Esophagus muscularis mucosa (tissue), 4 donors: ENCODE results near the gene ZXDC. TPM values are rescaled to one million over a fixed set of nuclear protein-coding genes. Genes with fewer than 3 reads are reported as not detected.

Source experiments
- DNase-seq: peaks from one replicate; pipeline ENCODE4 v3.0.0-alpha.2; 2017; ENCODE audit errors: extremely low spot score
- H3K27ac ChIP-seq, 4 donors: fragments of 200-600 bp; sonication (generic); replicated peaks in 1 of 4; 1 replicate in 3 of 4; 2 replicates in 1 of 4; pipeline ENCODE4 v1.5.1; 2016 to 2019; ENCODE audit warnings: mild to moderate bottlenecking in 1 of 4
- H3K27me3 ChIP-seq, 4 donors: fragments of 200-600 bp; sonication (generic); one replicate each; pipeline versions ENCODE4 v1.5.1 to v1.6.0; 2016 to 2019
- H3K36me3 ChIP-seq, 4 donors: fragments of 200-600 bp; sonication (generic); one replicate each; pipeline ENCODE4 v1.5.1; 2016 to 2019
- H3K4me1 ChIP-seq, 4 donors: fragments of 200-600 bp; sonication (generic); one replicate each; pipeline ENCODE4 v1.5.1; 2016 to 2019
- H3K4me3 ChIP-seq, 4 donors: fragments of 200-600 bp; sonication (generic); 1 replicate in 2 of 4; 2 replicates in 2 of 4; pipeline ENCODE4 v1.5.1; 2016 to 2019; ENCODE audit warnings: mild to moderate bottlenecking in 4 of 4, moderate library complexity in 1 of 4
- H3K9me3 ChIP-seq, 4 donors: fragments of 200-600 bp; sonication (generic); 1 replicate in 3 of 4; 2 replicates in 1 of 4; pipeline ENCODE4 v1.5.1; 2016 to 2019
- EP300 ChIP-seq: sonication (generic); formaldehyde crosslinking; IDR thresholded peaks from one replicate; pipeline ENCODE4 v1.6.1; 2017; ENCODE audit warnings: antibody characterized with exemption
- POLR2A ChIP-seq: fragments of 450-650 bp; IDR thresholded peaks from one replicate; pipeline ENCODE4 v1.6.1; 2017; ENCODE audit warnings: antibody characterized with exemption, moderate library complexity, mild to moderate bottlenecking, low read depth
- POLR2AphosphoS5 ChIP-seq, 2 donors: sonication (generic); formaldehyde crosslinking; IDR thresholded peaks; one replicate each; pipeline ENCODE4 v1.6.1; 2017; ENCODE audit warnings: antibody characterized with exemption in 2 of 2
- WGBS: methylation state at CpG from one replicate; pipeline ENCODE4 v1.1.5; 2018; 5-methylcytosine and 5-hydroxymethylcytosine counted together
- intact Hi-C: fragments of 100-400 bp; cut with DNase I; formaldehyde crosslinking; loops from one replicate; pipeline ENCODE4 v1.15.1; 2023
- total RNA-seq, 4 donors: library from RNA; depleted of rRNA; stranded (reverse); fragments of >200 nt; gene quantifications; one replicate each; pipeline versions ENCODE4 v1.1.0 to v1.2.1, GENCODE V29; 2016
- TF ChIP-seq, protein P1 (sequence below), 3 experiments: fragments of 200-600 bp in 2 of 3; fragments of 450-650 bp in 1 of 3; sonication (generic) in 2 of 3; IDR thresholded peaks; one replicate each; pipeline ENCODE4 v1.5.1; 2017 to 2019; ENCODE audit warnings: antibody characterized with exemption in 3 of 3, mild to moderate bottlenecking in 2 of 3, moderate library complexity in 1 of 3

ZXDC gene
- total RNA-seq, 4 donors from 2014 or later = 25.8 to 41.2 (median 38.6) TPM

DNA sequence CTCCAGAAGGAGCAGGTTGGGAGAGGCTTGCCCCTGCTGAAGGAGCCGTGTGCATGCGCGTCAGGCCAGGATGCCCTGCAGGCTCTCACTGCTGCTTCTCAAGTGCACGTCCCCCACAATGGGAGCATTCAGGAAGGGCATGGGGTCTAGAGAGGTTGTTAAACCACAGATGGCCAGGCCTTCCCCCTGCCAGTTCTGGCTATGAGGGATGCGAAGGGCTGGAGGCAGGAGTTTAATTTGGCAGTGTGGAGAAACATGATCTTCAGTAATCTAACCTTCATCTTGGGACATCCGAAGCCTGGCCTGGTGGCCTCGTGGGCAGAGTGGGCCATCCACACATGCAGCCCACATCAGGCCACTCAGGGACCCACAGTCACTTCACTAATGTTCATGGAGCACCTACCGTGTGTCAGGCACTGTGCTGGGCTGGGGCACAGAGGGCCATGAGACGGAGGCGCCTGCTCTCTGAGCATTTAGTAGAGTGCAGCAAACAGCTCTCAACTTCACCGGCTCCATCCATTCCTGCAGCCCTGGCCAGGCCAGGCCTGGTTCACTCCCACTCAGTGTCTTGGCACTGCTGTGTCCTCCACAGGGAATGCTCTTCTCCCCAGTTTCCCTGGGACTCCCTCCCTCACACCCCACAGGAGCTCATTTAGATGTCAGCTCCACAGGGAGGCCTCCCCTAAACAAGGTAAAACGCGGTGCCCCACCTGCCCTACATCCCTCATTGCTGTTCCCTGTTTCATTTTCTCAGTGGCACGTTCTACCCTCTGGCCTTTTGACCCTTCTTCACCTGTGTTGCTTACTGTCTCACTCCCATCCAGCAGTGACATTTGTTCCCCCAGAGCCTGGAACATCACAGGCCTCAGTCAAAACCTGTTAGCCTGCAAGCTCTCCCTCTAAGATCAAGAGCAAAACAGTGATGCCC lies 77.0 kb downstream of the ZXDC start:
- TF ChIP-seq, protein P1, sequence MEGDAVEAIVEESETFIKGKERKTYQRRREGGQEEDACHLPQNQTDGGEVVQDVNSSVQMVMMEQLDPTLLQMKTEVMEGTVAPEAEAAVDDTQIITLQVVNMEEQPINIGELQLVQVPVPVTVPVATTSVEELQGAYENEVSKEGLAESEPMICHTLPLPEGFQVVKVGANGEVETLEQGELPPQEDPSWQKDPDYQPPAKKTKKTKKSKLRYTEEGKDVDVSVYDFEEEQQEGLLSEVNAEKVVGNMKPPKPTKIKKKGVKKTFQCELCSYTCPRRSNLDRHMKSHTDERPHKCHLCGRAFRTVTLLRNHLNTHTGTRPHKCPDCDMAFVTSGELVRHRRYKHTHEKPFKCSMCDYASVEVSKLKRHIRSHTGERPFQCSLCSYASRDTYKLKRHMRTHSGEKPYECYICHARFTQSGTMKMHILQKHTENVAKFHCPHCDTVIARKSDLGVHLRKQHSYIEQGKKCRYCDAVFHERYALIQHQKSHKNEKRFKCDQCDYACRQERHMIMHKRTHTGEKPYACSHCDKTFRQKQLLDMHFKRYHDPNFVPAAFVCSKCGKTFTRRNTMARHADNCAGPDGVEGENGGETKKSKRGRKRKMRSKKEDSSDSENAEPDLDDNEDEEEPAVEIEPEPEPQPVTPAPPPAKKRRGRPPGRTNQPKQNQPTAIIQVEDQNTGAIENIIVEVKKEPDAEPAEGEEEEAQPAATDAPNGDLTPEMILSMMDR (IDR thresholded peaks at IDR 0.05) = no peak
- TF ChIP-seq POLR2AphosphoS5 (IDR thresholded peaks at IDR 0.05) (no peak), POLR2A (no peak), EP300 (no peak)
- no peak overlapping the region for H3K27ac ChIP-seq
- no peaks in the 10 kb centered on the region for H3K36me3 ChIP-seq
- H3K4me3 ChIP-seq = no peak overlapping the region
- peaks cover 4 to 13% (median 12%) of the 10 kb centered on the region in 4 donors for H3K4me1 ChIP-seq
- 93% methylated on average over 13 of the region's 14 CpGs for WGBS
- H3K27me3 ChIP-seq = peaks cover 0 to 14% (median 0%) of the 10 kb centered on the region in 4 donors
- H3K9me3 ChIP-seq = no peaks in the 10 kb centered on the region
- intact Hi-C loops = no loop called here
- no peak for DNase-seq

DNA sequence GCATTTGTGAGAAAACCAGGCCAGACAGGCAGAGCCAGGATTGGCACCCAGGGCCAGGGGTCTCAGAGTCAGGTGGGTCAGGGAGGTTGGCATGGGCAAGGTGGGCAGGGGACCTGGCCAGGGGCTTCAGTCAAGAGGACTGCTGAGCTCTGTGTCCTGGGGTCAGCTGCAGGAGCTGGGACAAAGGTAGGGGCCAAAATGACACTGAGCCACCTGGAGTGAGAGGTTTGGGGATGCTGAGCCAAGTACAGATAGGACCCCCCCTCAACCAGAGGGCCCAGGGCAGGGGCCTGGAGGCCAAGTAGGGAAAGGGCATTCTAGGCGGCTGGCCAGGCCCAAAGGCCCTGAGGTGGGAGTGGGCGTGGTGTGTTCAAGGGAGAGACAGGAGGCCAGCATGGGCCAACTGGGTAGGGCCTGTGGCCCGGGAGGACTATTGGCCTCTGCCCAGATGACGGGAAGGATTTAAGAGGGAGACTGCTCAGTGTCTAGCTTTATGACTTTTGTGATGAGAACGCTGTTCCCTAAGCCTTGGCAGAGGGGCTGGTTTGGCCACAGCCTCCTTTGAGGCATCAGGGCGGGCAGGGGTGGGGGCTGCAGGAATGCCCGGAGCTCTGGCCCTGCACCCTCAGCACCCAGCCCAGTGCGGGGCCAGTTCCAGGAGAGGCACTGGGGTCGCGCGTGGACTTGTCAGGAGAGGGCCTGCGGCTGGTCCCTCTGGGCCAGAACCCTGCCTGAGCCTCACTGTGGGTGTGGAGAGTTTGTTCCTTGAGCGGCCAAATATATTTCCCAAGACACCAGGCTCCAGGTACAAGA lies 77.9 kb downstream of the ZXDC start:
- H3K27me3 ChIP-seq = peaks cover 0 to 15% (median 0%) of the 10 kb centered on the region in 4 donors
- no peak overlapping the region for H3K27ac ChIP-seq
- TF ChIP-seq POLR2A (no peak), POLR2AphosphoS5 (IDR thresholded peaks at IDR 0.05) (no peak), EP300 (no peak)
- TF ChIP-seq, protein P1 (IDR thresholded peaks at IDR 0.05) = no peak
- no peaks in the 10 kb centered on the region for H3K9me3 ChIP-seq
- intact Hi-C loops = no loop called here
- no peaks in the 10 kb centered on the region for H3K36me3 ChIP-seq
- peaks cover 4 to 13% (median 12%) of the 10 kb centered on the region in 4 donors for H3K4me1 ChIP-seq
- 98% methylated on average over 11 of the region's 13 CpGs for WGBS
- no peak for DNase-seq
- H3K4me3 ChIP-seq = no peak overlapping the region

DNA sequence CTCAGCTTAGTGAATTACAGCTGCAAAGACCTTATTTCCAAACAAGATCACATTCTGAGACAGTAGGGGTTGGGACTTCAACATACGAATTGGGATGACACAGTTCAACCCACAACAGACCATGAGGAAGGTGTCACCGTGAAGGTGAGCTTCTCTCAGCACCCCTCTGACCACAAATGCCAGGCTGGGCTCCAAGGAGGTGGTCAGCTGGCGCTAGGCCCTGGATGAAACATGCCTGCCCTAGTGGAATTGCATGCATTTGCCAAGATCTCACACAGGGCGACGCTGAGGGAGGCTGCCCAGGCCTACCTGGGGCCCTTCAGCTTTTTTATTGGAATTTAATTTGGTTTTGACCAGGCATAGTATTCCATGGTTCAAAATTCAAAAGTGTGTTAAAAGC lies 79.2 kb downstream of the ZXDC start:
- H3K27me3 ChIP-seq = peaks cover 0 to 15% (median 0%) of the 10 kb centered on the region in 4 donors
- no peak overlapping the region for H3K27ac ChIP-seq
- 98% methylated on average over 5 of the region's 5 CpGs for WGBS
- TF ChIP-seq, protein P1 (IDR thresholded peaks at IDR 0.05) = no peak
- TF ChIP-seq POLR2AphosphoS5 (IDR thresholded peaks at IDR 0.05) (no peak), EP300 (no peak), POLR2A (no peak)
- H3K36me3 ChIP-seq = no peaks in the 10 kb centered on the region
- peaks cover 4 to 13% (median 12%) of the 10 kb centered on the region in 4 donors for H3K4me1 ChIP-seq
- H3K9me3 ChIP-seq = no peaks in the 10 kb centered on the region
- no peak overlapping the region for H3K4me3 ChIP-seq
- DNase-seq = no peak
- intact Hi-C loops = no loop called here

DNA sequence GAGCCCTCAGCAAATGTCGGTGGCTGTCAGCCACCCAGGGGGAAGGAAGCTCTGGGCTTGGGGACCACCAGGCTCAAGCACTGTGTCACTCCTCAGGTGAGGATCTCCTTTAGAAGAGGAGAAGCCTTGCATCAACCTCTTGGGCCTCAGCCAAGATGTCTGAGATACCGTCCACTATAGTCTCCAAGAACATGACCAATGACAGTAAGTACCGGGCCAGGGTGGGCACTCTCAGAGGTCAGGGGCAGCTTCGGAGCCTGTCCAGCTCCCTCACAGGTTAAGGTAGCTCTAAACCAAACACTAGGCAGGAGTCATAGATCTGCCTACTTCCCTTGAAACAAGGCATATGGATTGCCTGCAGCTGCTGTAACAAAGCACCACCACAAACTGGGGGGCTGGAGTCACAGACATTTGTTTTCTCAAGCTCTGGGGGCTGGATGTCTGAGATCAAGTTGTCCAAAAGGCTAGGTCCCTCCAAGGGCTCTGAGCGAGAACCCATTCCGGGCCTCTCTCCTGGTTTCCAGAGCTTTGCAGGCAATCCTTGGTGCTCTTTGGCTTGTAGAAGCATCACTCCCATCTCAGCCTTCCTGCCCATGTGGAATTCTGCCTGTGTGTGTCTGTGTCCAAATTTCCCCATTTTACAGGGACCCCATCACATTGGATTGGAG lies 79.7 kb downstream of the ZXDC start:
- no peak for DNase-seq
- TF ChIP-seq EP300 (no peak), POLR2A (no peak), POLR2AphosphoS5 (IDR thresholded peaks at IDR 0.05) (no peak)
- TF ChIP-seq, protein P1 (IDR thresholded peaks at IDR 0.05) = no peak
- Histone ChIP-seq H3K9me3 (no peaks in the 10 kb centered on the region), H3K27ac (no peak overlapping the region), H3K4me1 (peaks cover 4 to 13% (median 12%) of the 10 kb centered on the region in 4 donors), H3K36me3 (no peaks in the 10 kb centered on the region), H3K4me3 (no peak overlapping the region), H3K27me3 (peaks cover 0 to 15% (median 0%) of the 10 kb centered on the region in 4 donors)
- intact Hi-C loops = no loop called here
- WGBS = 92% methylated on average over 6 of the region's 6 CpGs
